Caco-2 (cell line): ENCODE data around the gene COX8C. TPM values are rescaled to one million over a fixed set of nuclear protein-coding genes. Genes with fewer than 3 reads are reported as not detected.

Source experiments
- total RNA-seq: library from RNA; stranded (reverse); gene quantifications from 2 replicates; pipeline ENCODE4 v1.2.3, GENCODE V29; 2022

Gene COX8C
- total RNA-seq, 1 experiment from 2014 or later = not detected

Other genes with a start within 250 kb of the COX8C start
- gene ITPK1, start 231.3 kb upstream of the COX8C start, total RNA-seq = 57.9 and 60.1 TPM in 2 replicates
- 11.5 and 12.2 TPM in 2 replicates for gene MOAP1, start 162.3 kb upstream of the COX8C start, total RNA-seq
- gene LYSET, start 161.9 kb upstream of the COX8C start, total RNA-seq = 17.3 and 17.4 TPM in 2 replicates
- gene GON7, start 140.1 kb upstream of the COX8C start, total RNA-seq = 7.7 and 10.8 TPM in 2 replicates
- gene UBR7, start 139.9 kb upstream of the COX8C start, total RNA-seq = 14.3 and 19.6 TPM in 2 replicates
- gene BTBD7, start 14.1 kb upstream of the COX8C start, total RNA-seq = 28.8 and 32.2 TPM in 2 replicates
- 0.07 and 0.14 TPM in 2 replicates for gene UNC79, start 83.8 kb downstream of the COX8C start, total RNA-seq